Measurements from ENCODE around the gene PSMB3. TPM values are rescaled to one million over a fixed set of nuclear protein-coding genes. Genes with fewer than 3 reads are reported as not detected.

The PSMB3 gene
- total RNA-seq, 1 donor from 2014 or later: 118 TPM

- H3K4me3 Mint-ChIP-seq (ENCODE audit: unreplicated experiment): no peak overlapping the region
- H3K36me3 Mint-ChIP-seq (ENCODE audit: low read depth): peaks cover 9% of the 10 kb centered on the region
- no peak for TF ChIP-seq CTCF (IDR thresholded peaks at IDR 0.05)
- DNase-seq (ENCODE audit: low spot score): no peak
- peak overlapping the region; percentile 88 for H3K27ac Mint-ChIP-seq (ENCODE audit: unreplicated experiment)
- no peaks in the 10 kb centered on the region for H3K27me3 Mint-ChIP-seq (ENCODE audit: low read depth)
- H3K9me3 Mint-ChIP-seq (ENCODE audit: low read depth): no peaks in the 10 kb centered on the region
- peaks cover 53% of the 10 kb centered on the region for H3K4me1 Mint-ChIP-seq (ENCODE audit: low read depth)
These were observed 10.6 kb upstream of the PSMB3 start for GRCh38 chr17:38741921-38742410.

- DNase-seq (ENCODE audit: low spot score): no peak
- H3K9me3 Mint-ChIP-seq (ENCODE audit: low read depth): no peaks in the 10 kb centered on the region
- peaks cover 53% of the 10 kb centered on the region for H3K4me1 Mint-ChIP-seq (ENCODE audit: low read depth)
- no peak for TF ChIP-seq CTCF (IDR thresholded peaks at IDR 0.05)
- no peak overlapping the region for H3K4me3 Mint-ChIP-seq (ENCODE audit: unreplicated experiment)
- peaks cover 9% of the 10 kb centered on the region for H3K36me3 Mint-ChIP-seq (ENCODE audit: low read depth)
- peak overlapping the region; percentile 88 for H3K27ac Mint-ChIP-seq (ENCODE audit: unreplicated experiment)
- no peaks in the 10 kb centered on the region for H3K27me3 Mint-ChIP-seq (ENCODE audit: low read depth)
These were observed 9.9 kb upstream of the PSMB3 start for GRCh38 chr17:38742411-38743308.

GRCh38 chr17:38743556-38744171 lies 8.9 kb upstream of the PSMB3 start:
- TF ChIP-seq CTCF (IDR thresholded peaks at IDR 0.05): no peak
- Mint-ChIP-seq H3K4me3 (ENCODE audit: unreplicated experiment) (no peak overlapping the region), H3K9me3 (ENCODE audit: low read depth) (no peaks in the 10 kb centered on the region), H3K27me3 (ENCODE audit: low read depth) (no peaks in the 10 kb centered on the region), H3K36me3 (ENCODE audit: low read depth) (peaks cover 3% of the 10 kb centered on the region), H3K27ac (ENCODE audit: unreplicated experiment) (peak overlapping the region; percentile 69), H3K4me1 (ENCODE audit: low read depth) (peaks cover 53% of the 10 kb centered on the region)
- no peak for DNase-seq (ENCODE audit: low spot score)

- H3K36me3 Mint-ChIP-seq (ENCODE audit: low read depth): no peaks in the 10 kb centered on the region
- H3K27me3 Mint-ChIP-seq (ENCODE audit: low read depth): no peaks in the 10 kb centered on the region
- TF ChIP-seq CTCF (IDR thresholded peaks at IDR 0.05): no peak
- no peaks in the 10 kb centered on the region for H3K9me3 Mint-ChIP-seq (ENCODE audit: low read depth)
- H3K27ac Mint-ChIP-seq (ENCODE audit: unreplicated experiment): peak overlapping the region; percentile 76
- H3K4me3 Mint-ChIP-seq (ENCODE audit: unreplicated experiment): peak overlapping the region; percentile 81
- no peak for DNase-seq (ENCODE audit: low spot score)
- peaks cover 66% of the 10 kb centered on the region for H3K4me1 Mint-ChIP-seq (ENCODE audit: low read depth)
These were observed 7.0 kb upstream of the PSMB3 start for GRCh38 chr17:38745545-38745944.

GRCh38 chr17:38746004-38746848 lies 6.3 kb upstream of the PSMB3 start:
- Mint-ChIP-seq H3K9me3 (ENCODE audit: low read depth) (no peaks in the 10 kb centered on the region), H3K36me3 (ENCODE audit: low read depth) (no peaks in the 10 kb centered on the region), H3K27me3 (ENCODE audit: low read depth) (no peaks in the 10 kb centered on the region), H3K27ac (ENCODE audit: unreplicated experiment) (peak overlapping the region; percentile 76), H3K4me1 (ENCODE audit: low read depth) (peaks cover 69% of the 10 kb centered on the region), H3K4me3 (ENCODE audit: unreplicated experiment) (peak overlapping the region; percentile 81)
- DNase-seq (ENCODE audit: low spot score): no peak
- no peak for TF ChIP-seq CTCF (IDR thresholded peaks at IDR 0.05)

All from chondrocyte (in vitro differentiated cells).